ENCODE results near the gene ULK4. TPM values are rescaled to one million over a fixed set of nuclear protein-coding genes. Genes with fewer than 3 reads are reported as not detected.

The ULK4 gene
- total and polyA plus RNA-seq, 9 of the 15 experiments (the other 6 are each of a cell fraction or from before 2014, with no cell fraction given), result 3.0 to 5.9 (median 3.5) TPM

GRCh38 chr3:41507336-41508062, 454.4 kb downstream of the ULK4 start:
- CTCF ChIA-PET (ENCODE audit: low intra/inter-chr PET ratio), result no interaction called here

GRCh38 chr3:41503998-41504623, 457.8 kb downstream of the ULK4 start:
- H3K4me3 ChIP-seq, result no peak overlapping the region
- no peaks in the 10 kb centered on the region for H3K4me1 ChIP-seq (replicated peaks in 1 of 2; ENCODE audit: control insufficient read depth in 2 of 2, insufficient read depth in 2 of 2, low read length in 2 of 2)
- H3K27me3 ChIP-seq (ENCODE audit: control insufficient read depth in 2 of 2, insufficient read depth in 2 of 2, low read length in 2 of 2), result no peaks in the 10 kb centered on the region
- POLR2A ChIA-PET, result no interaction called here
- FAIRE-seq, result no peak
- H3K79me2 ChIP-seq (ENCODE audit: control insufficient read depth, insufficient read depth, low read length), result no peaks in the 10 kb centered on the region
- H3K9ac ChIP-seq (ENCODE audit: insufficient read depth in 1 of 2, low read depth in 2 of 2, low read length in 2 of 2), result no peak overlapping the region
- no peak for DNase-seq (ENCODE audit: extremely low read depth in 1 of 4, low spot score in 3 of 4)
- no peaks in the 10 kb centered on the region for H4K20me1 ChIP-seq (replicated peaks; ENCODE audit: control insufficient read depth, insufficient read depth, low read length)
- no peaks in the 10 kb centered on the region for H3K36me3 ChIP-seq (ENCODE audit: control insufficient read depth, insufficient read depth, low read length)
- no peak overlapping the region for H2AFZ ChIP-seq (ENCODE audit: low read depth, low read length)
- no peaks in the 10 kb centered on the region for H3K9me3 ChIP-seq (replicated peaks; ENCODE audit: control insufficient read depth, insufficient read depth, low read depth, low read length)
- H3K9me1 ChIP-seq (ENCODE audit: control insufficient read depth, insufficient read depth, low read length), result no peaks in the 10 kb centered on the region
- no TSS peak for BruUV-seq (replicated peaks)
- no peak overlapping the region for H3K27ac ChIP-seq (ENCODE audit: extremely low read depth, low read depth, low read length)
- CTCF ChIA-PET (ENCODE audit: low intra/inter-chr PET ratio), result no interaction called here
- TF ChIP-seq RAD21 (CRISPR knock-in tag; conservative IDR thresholded peaks at IDR 0.05 in 1 of 2, IDR thresholded peaks at IDR 0.05 in 1 of 2), result no peak
- TF ChIP-seq HOXB6 (CRISPR knock-in tag; IDR thresholded peaks at IDR 0.05; ENCODE audit: borderline replicate concordance), result no peak
- TF ChIP-seq SRF (CRISPR knock-in tag; IDR thresholded peaks at IDR 0.05), result no peak
- TF ChIP-seq ATF3 (IDR thresholded peaks at IDR 0.05), result no peak
- TF ChIP-seq ATF3 (CRISPR knock-in tag; conservative IDR thresholded peaks at IDR 0.05), result no peak
- TF ChIP-seq PML (IDR thresholded peaks at IDR 0.05; ENCODE audit: low read length), result no peak
- TF ChIP-seq EP300 (IDR thresholded peaks at IDR 0.05; ENCODE audit: low read length), result no peak
- no peak for TF ChIP-seq ZNF699 (CRISPR knock-in tag; IDR thresholded peaks at IDR 0.05; ENCODE audit: insufficient replicate concordance)
- TF ChIP-seq CHD1 (IDR thresholded peaks at IDR 0.05; ENCODE audit: low read length), result no peak
- TF ChIP-seq ZBTB7A (IDR thresholded peaks at IDR 0.05; ENCODE audit: borderline replicate concordance, control insufficient read depth, low read depth, low read length), result no peak
- in situ Hi-C loops (cut with MboI), result no loop called here
- no peak overlapping the region for H3K4me2 ChIP-seq (ENCODE audit: insufficient read depth, low read length)
- no peak for ATAC-seq
- intact Hi-C loops (cut with micrococcal nuclease), result no loop called here

More at GRCh38 chr3:41507336-41508062, 454.4 kb downstream of the ULK4 start:
- no peak overlapping the region for H3K27ac ChIP-seq (ENCODE audit: extremely low read depth, low read depth, low read length)
- H3K4me3 ChIP-seq, result no peak overlapping the region
- H2AFZ ChIP-seq (ENCODE audit: low read depth, low read length), result no peak overlapping the region
- H3K9ac ChIP-seq (ENCODE audit: insufficient read depth in 1 of 2, low read depth in 2 of 2, low read length in 2 of 2), result no peak overlapping the region
- no peaks in the 10 kb centered on the region for H3K27me3 ChIP-seq (ENCODE audit: control insufficient read depth in 2 of 2, insufficient read depth in 2 of 2, low read length in 2 of 2)
- DNase-seq (ENCODE audit: extremely low read depth in 1 of 4, low spot score in 3 of 4), result no peak
- POLR2A ChIA-PET, result no interaction called here
- no TSS peak for BruUV-seq (replicated peaks)
- no peak for FAIRE-seq
- H3K79me2 ChIP-seq (ENCODE audit: control insufficient read depth, insufficient read depth, low read length), result no peaks in the 10 kb centered on the region
- no peak for TF ChIP-seq CC2D1A (IDR thresholded peaks at IDR 0.05)
- TF ChIP-seq MAZ (CRISPR knock-in tag; conservative IDR thresholded peaks at IDR 0.05 in 1 of 2, IDR thresholded peaks at IDR 0.05 in 1 of 2), result no peak
- no peak for TF ChIP-seq ZKSCAN1 (IDR thresholded peaks at IDR 0.05; ENCODE audit: low read depth, low read length)
- TF ChIP-seq MTF1 (CRISPR knock-in tag; IDR thresholded peaks at IDR 0.05; ENCODE audit: borderline replicate concordance), result no peak
- H3K9me3 ChIP-seq (replicated peaks; ENCODE audit: control insufficient read depth, insufficient read depth, low read depth, low read length), result no peaks in the 10 kb centered on the region
- H3K4me2 ChIP-seq (ENCODE audit: insufficient read depth, low read length), result no peak overlapping the region
- no peaks in the 10 kb centered on the region for H3K9me1 ChIP-seq (ENCODE audit: control insufficient read depth, insufficient read depth, low read length)
- intact Hi-C loops (cut with micrococcal nuclease), result no loop called here
- no peaks in the 10 kb centered on the region for H3K4me1 ChIP-seq (replicated peaks in 1 of 2; ENCODE audit: control insufficient read depth in 2 of 2, insufficient read depth in 2 of 2, low read length in 2 of 2)
- in situ Hi-C loops (cut with MboI), result no loop called here
- H4K20me1 ChIP-seq (replicated peaks; ENCODE audit: control insufficient read depth, insufficient read depth, low read length), result no peaks in the 10 kb centered on the region
- whole genome bisulfite sequencing (ENCODE audit: insufficient coverage, low coverage, missing lambda C conversion rate), result 3% methylated on average over 2 of the region's 2 CpGs
- no peak for ATAC-seq
- H3K36me3 ChIP-seq (ENCODE audit: control insufficient read depth, insufficient read depth, low read length), result no peaks in the 10 kb centered on the region

Measured in K562 (cell line).